K562 (cell line): ENCODE measurements around the gene ACE. TPM values are rescaled to one million over a fixed set of nuclear protein-coding genes. Genes with fewer than 3 reads are reported as not detected.

Experiments used
- CREBBP ChIP-seq: IDR thresholded peaks from one replicate; pipeline ENCODE4 v1.6.1; 2012; ENCODE audit warnings: low read depth, mild to moderate bottlenecking, control low read depth, inconsistent platforms, low read length
- CREM ChIP-seq: IDR thresholded peaks from 2 replicates; pipeline ENCODE4 v1.6.1; 2014; ENCODE audit warnings: antibody characterized with exemption, low read depth
- ESRRA ChIP-seq: fragments of 450-650 bp; IDR thresholded peaks from 2 replicates; pipeline ENCODE4 v1.6.1; 2014; ENCODE audit warnings: low read depth, mild to moderate bottlenecking, moderate library complexity, borderline replicate concordance
- FOXP1 ChIP-seq: sonication (generic); formaldehyde crosslinking; IDR thresholded peaks from 2 replicates; pipeline ENCODE4 v1.8.0; 2022; ENCODE audit warnings: mild to moderate bottlenecking, missing genetic modification reagents
- HNRNPLL ChIP-seq: fragments of 200-400 bp; formaldehyde crosslinking; IDR thresholded peaks from 2 replicates; pipeline ENCODE4 v1.6.1; 2017; ENCODE audit warnings: low read length, low read depth, mild to moderate bottlenecking; ENCODE audit not compliant: poor library complexity, severe bottlenecking
- L3MBTL2 ChIP-seq: fragments of 450-650 bp; IDR thresholded peaks from 2 replicates; pipeline ENCODE4 v1.6.1; 2016; ENCODE audit warnings: mild to moderate bottlenecking, moderate library complexity
- SAP30 ChIP-seq: fragments of 200-600 bp; sonication (generic); IDR thresholded peaks from 2 replicates; pipeline ENCODE4 v1.6.1; 2012; ENCODE audit warnings: borderline replicate concordance, low read depth, mild to moderate bottlenecking, moderate library complexity, low read length, control low read depth, inconsistent platforms; ENCODE audit not compliant: insufficient read depth, poor library complexity, severe bottlenecking
- U2AF1 ChIP-seq: fragments of 200-400 bp; formaldehyde crosslinking; optimal IDR thresholded peaks from 2 replicates; pipeline ENCODE3; 2017; ENCODE audit warnings: mild to moderate bottlenecking, low read depth, low read length, moderate library complexity
- ZNF143 ChIP-seq: sonication (generic); formaldehyde crosslinking; IDR thresholded peaks from 2 replicates; pipeline ENCODE4 v1.9.0; 2022; ENCODE audit warnings: mild to moderate bottlenecking, missing genetic modification reagents
- ZNF175 ChIP-seq: fragments of 200-800 bp; sonication (Bioruptor generic); IDR thresholded peaks from 2 replicates; pipeline ENCODE4 v1.6.1; 2016; ENCODE audit warnings: low read depth, mild to moderate bottlenecking, missing genetic modification characterization, missing compliant biosample characterization
- ZNF24 ChIP-seq: fragments of 450-650 bp; IDR thresholded peaks from 2 replicates; pipeline ENCODE4 v1.6.1; 2016
- ZNF583 ChIP-seq: fragments of 250-450 bp; sonication (Bioruptor Pico); IDR thresholded peaks from 2 replicates; pipeline ENCODE4 v1.4.0; 2020
- polyA plus RNA-seq, 8 experiments: library from polyadenylated mRNA; depleted of rRNA in 4 of 8; stranded (reverse) in 5 of 8; unstranded in 3 of 8; fragments of >200 nt; fragmentation: Nextera tagmentation in 2 of 8; fragmentation: Illumina TruSeq in 1 of 8; extraction: Ambion mirVana in 2 of 8; extraction: Trizol in 1 of 8; gene quantifications; 2 replicates each; pipeline versions ENCODE4 v1.2.1 to v1.2.3, GENCODE V29; 2011 to 2014; ENCODE audit warnings: inconsistent platforms in 1 of 8, missing spikeins in 1 of 8
- total RNA-seq, 7 experiments: library from RNA; depleted of rRNA in 6 of 7; stranded (reverse); fragments of >200 nt in 6 of 7; fragmentation: Illumina TruSeq in 2 of 7; extraction: Trizol in 2 of 7; gene quantifications; 2 replicates each; pipeline versions ENCODE4 v1.2.1 to v1.2.3, GENCODE V29; 2011 to 2021; ENCODE audit warnings: low replicate concordance in 1 of 7
- TF ChIP-seq, protein P1 (sequence below), 2 experiments: fragments of 450-650 bp; conservative IDR thresholded peaks; 2 replicates each; pipeline ENCODE4 v1.6.1; 2017; ENCODE audit warnings: mild to moderate bottlenecking in 2 of 2, moderate library complexity in 2 of 2
- TF ChIP-seq, protein P2 (sequence below), 3 experiments: fragments of 200-800 bp in 1 of 3; fragments of 250-450 bp in 1 of 3; fragments of 450-650 bp in 1 of 3; sonication (Bioruptor Pico) in 1 of 3; sonication (Bioruptor generic) in 1 of 3; formaldehyde crosslinking in 1 of 3; IDR thresholded peaks; 2 replicates each; pipeline versions ENCODE4 v1.6.1 to v1.8.0; 2016 to 2022; ENCODE audit warnings: mild to moderate bottlenecking in 2 of 3, missing genetic modification characterization in 2 of 3, missing compliant biosample characterization in 1 of 3, moderate library complexity in 1 of 3
- TF ChIP-seq, protein P3 (sequence below): sonication (generic); formaldehyde crosslinking; IDR thresholded peaks from 2 replicates; pipeline ENCODE4 v1.9.0; 2022; ENCODE audit warnings: mild to moderate bottlenecking, missing genetic modification reagents
- TF ChIP-seq, protein P4 (sequence below): sonication (generic); formaldehyde crosslinking; IDR thresholded peaks from 2 replicates; pipeline ENCODE4 v1.8.1; 2023; ENCODE audit warnings: mild to moderate bottlenecking, missing genetic modification reagents

Gene ACE
- total and polyA plus RNA-seq, 9 of the 15 experiments (the other 6 are each of a cell fraction or from before 2014, with no cell fraction given), result 0.07 to 2.5 (median 0.47) TPM; not detected in 1

DNA sequence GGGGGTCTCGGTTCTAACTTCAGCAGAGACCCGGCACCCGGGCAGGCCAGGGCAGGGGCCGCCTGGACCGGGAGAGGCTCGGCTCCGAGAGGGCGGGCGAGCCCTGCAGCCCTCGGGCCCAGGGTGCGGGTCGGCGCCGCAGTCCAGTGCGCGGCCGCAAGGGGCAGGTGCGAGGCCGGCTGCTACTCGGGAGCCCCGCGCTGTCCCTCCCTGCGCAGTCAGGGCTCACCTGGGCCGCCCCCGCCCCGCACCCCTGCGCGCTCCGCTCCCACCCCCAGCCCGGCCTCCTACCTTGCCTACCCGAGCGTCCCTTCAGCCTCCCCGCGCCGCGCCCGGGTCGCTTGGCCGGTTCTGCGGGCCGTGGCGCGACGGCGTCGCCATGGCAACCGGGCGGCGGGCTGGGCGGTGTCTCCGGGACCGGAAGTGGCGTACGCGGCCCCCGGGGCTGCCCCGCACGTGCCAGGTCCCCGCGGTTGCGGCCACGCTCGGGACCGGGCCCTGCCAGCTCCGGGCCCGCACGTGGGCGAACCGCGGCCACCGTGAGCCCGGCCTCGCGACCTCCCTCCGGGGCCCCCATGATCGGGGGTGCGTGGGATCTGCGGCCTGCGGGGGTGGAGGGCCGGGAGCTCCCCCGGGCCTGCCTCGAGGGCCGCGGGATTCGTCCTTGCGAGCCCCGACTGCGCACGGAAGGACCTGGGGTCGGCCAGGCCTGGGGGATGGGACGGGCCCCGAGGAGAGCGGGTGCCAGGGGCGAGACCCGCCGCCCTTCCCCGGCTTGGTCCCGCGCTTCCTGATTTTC lies 30.7 kb upstream of the ACE start, which contains the start of gene CYB561 (continued):
- TF ChIP-seq, protein P1, sequence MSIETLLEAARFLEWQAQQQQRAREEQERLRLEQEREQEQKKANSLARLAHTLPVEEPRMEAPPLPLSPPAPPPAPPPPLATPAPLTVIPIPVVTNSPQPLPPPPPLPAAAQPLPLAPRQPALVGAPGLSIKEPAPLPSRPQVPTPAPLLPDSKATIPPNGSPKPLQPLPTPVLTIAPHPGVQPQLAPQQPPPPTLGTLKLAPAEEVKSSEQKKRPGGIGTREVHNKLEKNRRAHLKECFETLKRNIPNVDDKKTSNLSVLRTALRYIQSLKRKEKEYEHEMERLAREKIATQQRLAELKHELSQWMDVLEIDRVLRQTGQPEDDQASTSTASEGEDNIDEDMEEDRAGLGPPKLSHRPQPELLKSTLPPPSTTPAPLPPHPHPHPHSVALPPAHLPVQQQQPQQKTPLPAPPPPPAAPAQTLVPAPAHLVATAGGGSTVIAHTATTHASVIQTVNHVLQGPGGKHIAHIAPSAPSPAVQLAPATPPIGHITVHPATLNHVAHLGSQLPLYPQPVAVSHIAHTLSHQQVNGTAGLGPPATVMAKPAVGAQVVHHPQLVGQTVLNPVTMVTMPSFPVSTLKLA (conservative IDR thresholded peaks at IDR 0.05), result peak; percentile 37 to 68; a peak in 2 of 4 replicates
- TF ChIP-seq, protein P2, sequence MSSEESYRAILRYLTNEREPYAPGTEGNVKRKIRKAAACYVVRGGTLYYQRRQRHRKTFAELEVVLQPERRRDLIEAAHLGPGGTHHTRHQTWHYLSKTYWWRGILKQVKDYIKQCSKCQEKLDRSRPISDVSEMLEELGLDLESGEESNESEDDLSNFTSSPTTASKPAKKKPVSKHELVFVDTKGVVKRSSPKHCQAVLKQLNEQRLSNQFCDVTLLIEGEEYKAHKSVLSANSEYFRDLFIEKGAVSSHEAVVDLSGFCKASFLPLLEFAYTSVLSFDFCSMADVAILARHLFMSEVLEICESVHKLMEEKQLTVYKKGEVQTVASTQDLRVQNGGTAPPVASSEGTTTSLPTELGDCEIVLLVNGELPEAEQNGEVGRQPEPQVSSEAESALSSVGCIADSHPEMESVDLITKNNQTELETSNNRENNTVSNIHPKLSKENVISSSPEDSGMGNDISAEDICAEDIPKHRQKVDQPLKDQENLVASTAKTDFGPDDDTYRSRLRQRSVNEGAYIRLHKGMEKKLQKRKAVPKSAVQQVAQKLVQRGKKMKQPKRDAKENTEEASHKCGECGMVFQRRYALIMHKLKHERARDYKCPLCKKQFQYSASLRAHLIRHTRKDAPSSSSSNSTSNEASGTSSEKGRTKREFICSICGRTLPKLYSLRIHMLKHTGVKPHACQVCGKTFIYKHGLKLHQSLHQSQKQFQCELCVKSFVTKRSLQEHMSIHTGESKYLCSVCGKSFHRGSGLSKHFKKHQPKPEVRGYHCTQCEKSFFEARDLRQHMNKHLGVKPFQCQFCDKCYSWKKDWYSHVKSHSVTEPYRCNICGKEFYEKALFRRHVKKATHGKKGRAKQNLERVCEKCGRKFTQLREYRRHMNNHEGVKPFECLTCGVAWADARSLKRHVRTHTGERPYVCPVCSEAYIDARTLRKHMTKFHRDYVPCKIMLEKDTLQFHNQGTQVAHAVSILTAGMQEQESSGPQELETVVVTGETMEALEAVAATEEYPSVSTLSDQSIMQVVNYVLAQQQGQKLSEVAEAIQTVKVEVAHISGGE (CRISPR knock-in tag; IDR thresholded peaks at IDR 0.05), result peak; percentile 28 to 78 (median 62); a peak in 4 of 6 replicates
- TF ChIP-seq CREM, result peak; percentile 83
- TF ChIP-seq, protein P3, sequence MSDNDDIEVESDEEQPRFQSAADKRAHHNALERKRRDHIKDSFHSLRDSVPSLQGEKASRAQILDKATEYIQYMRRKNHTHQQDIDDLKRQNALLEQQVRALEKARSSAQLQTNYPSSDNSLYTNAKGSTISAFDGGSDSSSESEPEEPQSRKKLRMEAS, result peak; percentile 92
- TF ChIP-seq, protein P4, sequence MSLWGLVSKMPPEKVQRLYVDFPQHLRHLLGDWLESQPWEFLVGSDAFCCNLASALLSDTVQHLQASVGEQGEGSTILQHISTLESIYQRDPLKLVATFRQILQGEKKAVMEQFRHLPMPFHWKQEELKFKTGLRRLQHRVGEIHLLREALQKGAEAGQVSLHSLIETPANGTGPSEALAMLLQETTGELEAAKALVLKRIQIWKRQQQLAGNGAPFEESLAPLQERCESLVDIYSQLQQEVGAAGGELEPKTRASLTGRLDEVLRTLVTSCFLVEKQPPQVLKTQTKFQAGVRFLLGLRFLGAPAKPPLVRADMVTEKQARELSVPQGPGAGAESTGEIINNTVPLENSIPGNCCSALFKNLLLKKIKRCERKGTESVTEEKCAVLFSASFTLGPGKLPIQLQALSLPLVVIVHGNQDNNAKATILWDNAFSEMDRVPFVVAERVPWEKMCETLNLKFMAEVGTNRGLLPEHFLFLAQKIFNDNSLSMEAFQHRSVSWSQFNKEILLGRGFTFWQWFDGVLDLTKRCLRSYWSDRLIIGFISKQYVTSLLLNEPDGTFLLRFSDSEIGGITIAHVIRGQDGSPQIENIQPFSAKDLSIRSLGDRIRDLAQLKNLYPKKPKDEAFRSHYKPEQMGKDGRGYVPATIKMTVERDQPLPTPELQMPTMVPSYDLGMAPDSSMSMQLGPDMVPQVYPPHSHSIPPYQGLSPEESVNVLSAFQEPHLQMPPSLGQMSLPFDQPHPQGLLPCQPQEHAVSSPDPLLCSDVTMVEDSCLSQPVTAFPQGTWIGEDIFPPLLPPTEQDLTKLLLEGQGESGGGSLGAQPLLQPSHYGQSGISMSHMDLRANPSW (CRISPR knock-in tag), result no peak
- TF ChIP-seq L3MBTL2, result peak; percentile 98
- TF ChIP-seq HNRNPLL, result peak; percentile 16
- no peak for TF ChIP-seq CREBBP
- peak; percentile 96 for TF ChIP-seq FOXP1 (CRISPR knock-in tag)
- peak; percentile 76 for TF ChIP-seq U2AF1
- peak; percentile 43; the same call in 1 of the 2 replicates for TF ChIP-seq ZNF143 (CRISPR knock-in tag)
- TF ChIP-seq SAP30, result peak; percentile 82
- 0 out of 2 replicates have a peak, but pooled peaks have one; percentile 3 for TF ChIP-seq ZNF175 (CRISPR knock-in tag)
- TF ChIP-seq ESRRA, result peak; percentile 13; the same call in 1 of the 2 replicates
- TF ChIP-seq ZNF24, result no peak
- TF ChIP-seq ZNF583 (CRISPR knock-in tag), result 0 out of 2 replicates have a peak, but pooled peaks have one; percentile 48
